H54 (cell line): Measurements from ENCODE around the gene PEAR1.

Source experiments
- DNase-seq: peaks from one replicate; pipeline ENCODE4 v3.0.0; 2011; ENCODE audit warnings: low spot score, mixed read lengths; ENCODE audit not compliant: insufficient read length
- FAIRE-seq: peaks from 3 replicates; lab custom pipeline; 2011; peaks lifted over from hg19 to GRCh38; lab: Jason Lieb, UNC
- POLR2A ChIP-seq: IDR thresholded peaks from 2 replicates; pipeline ENCODE4 v1.6.1; 2011; ENCODE audit warnings: low read depth, mild to moderate bottlenecking, low read length

The PEAR1 gene

GRCh38 chr1:156894711-156895454, 1.4 kb downstream of the PEAR1 start:
- DNase-seq (no peak), FAIRE-seq (no peak)

GRCh38 chr1:156895455-156895812, 1.9 kb downstream of the PEAR1 start:
- TF ChIP-seq POLR2A = no peak
- FAIRE-seq (no peak), DNase-seq (no peak)

More at GRCh38 chr1:156894711-156895454, 1.4 kb downstream of the PEAR1 start:
- TF ChIP-seq POLR2A = no peak

- DNase-seq (no peak), FAIRE-seq (no peak)
- no peak for TF ChIP-seq POLR2A
These were observed 2.4 kb downstream of the PEAR1 start for GRCh38 chr1:156895927-156896326.

GRCh38 chr1:156896490-156897033, 3.0 kb downstream of the PEAR1 start:
- TF ChIP-seq POLR2A = no peak; the same call in 1 of the 2 replicates
- FAIRE-seq = no peak
- peak; percentile 98 for DNase-seq

GRCh38 chr1:156897078-156897825, 3.7 kb downstream of the PEAR1 start:
- TF ChIP-seq POLR2A = no peak; the same call in 1 of the 2 replicates
- DNase-seq (peak; percentile 86), FAIRE-seq (no peak)

GRCh38 chr1:156898161-156898566, 4.6 kb downstream of the PEAR1 start:
- TF ChIP-seq POLR2A = no peak
- no peak for FAIRE-seq
- peak; percentile 80 for DNase-seq

- TF ChIP-seq POLR2A = no peak
- DNase-seq (no peak), FAIRE-seq (no peak)
These were observed 5.6 kb downstream of the PEAR1 start for GRCh38 chr1:156898971-156899664.

- no peak for TF ChIP-seq POLR2A
- DNase-seq = no peak
- FAIRE-seq = no peak
These were observed 6.6 kb downstream of the PEAR1 start for GRCh38 chr1:156899956-156900718.

GRCh38 chr1:156900896-156901589, 7.5 kb downstream of the PEAR1 start:
- TF ChIP-seq POLR2A = no peak
- FAIRE-seq (no peak), DNase-seq (no peak)

- no peak for TF ChIP-seq POLR2A
- DNase-seq (no peak), FAIRE-seq (no peak)
These were observed 8.0 kb downstream of the PEAR1 start for GRCh38 chr1:156901590-156901900.

- FAIRE-seq (no peak), DNase-seq (no peak)
- TF ChIP-seq POLR2A = no peak
These were observed 8.7 kb downstream of the PEAR1 start for GRCh38 chr1:156901966-156902915.

- DNase-seq = no peak
- FAIRE-seq = no peak
- TF ChIP-seq POLR2A = no peak
These were observed 10.0 kb downstream of the PEAR1 start for GRCh38 chr1:156903328-156904091.
